AG04450 (cell line): ENCODE data around the gene PPP1R36. TPM values are rescaled to one million over a fixed set of nuclear protein-coding genes. Genes with fewer than 3 reads are reported as not detected.

ENCODE experiments used
- CTCF ChIA-PET: fragments of 300-600, 350-600 bp; formaldehyde crosslinking; extraction: SDS; loops from one replicate; lab custom pipeline; 2022; ENCODE audit warnings: antibody characterized with exemption, inconsistent platforms; lab: Charles Lee
- POLR2A ChIA-PET: fragments of 350-600 bp; formaldehyde crosslinking; extraction: SDS; loops from one replicate; lab custom pipeline; 2021; ENCODE audit warnings: antibody characterized with exemption, inconsistent platforms; lab: Yijun Ruan, JAX
- DNase-seq: peaks from one replicate; pipeline ENCODE4 v3.0.0-alpha.2; 2011; ENCODE audit warnings: low read depth, low spot score
- H3K27ac ChIP-seq: one replicate; pipeline ENCODE4 v1.5.1; 2012; ENCODE audit warnings: low read depth, low read length, control low read depth
- H3K27me3 ChIP-seq: one replicate; pipeline ENCODE4 v1.6.0; 2012; ENCODE audit warnings: low read length; ENCODE audit not compliant: control insufficient read depth, insufficient read depth
- H3K4me3 ChIP-seq: 2 replicates; pipeline ENCODE4 v1.5.1; 2011; ENCODE audit warnings: mild to moderate bottlenecking, low read depth, low read length, control low read depth
- H3K9me3 ChIP-seq: 2 replicates; pipeline ENCODE4 v1.5.1; 2012; ENCODE audit warnings: low read length; ENCODE audit not compliant: control insufficient read depth, insufficient read depth
- polyA plus RNA-seq: library from polyadenylated mRNA; depleted of rRNA; stranded (reverse); fragments of >200 nt; gene quantifications from 2 replicates; pipeline ENCODE4 v1.2.3, GENCODE V29; 2011; rRNA removed
- small RNA-seq: library from RNA; depleted of rRNA; stranded (forward); fragments of <200 nt; gene quantifications from one replicate; pipeline ENCODE3, GENCODE V24; 2012; ENCODE audit warnings: low read depth; ENCODE audit not compliant: insufficient read length
- TF ChIP-seq, protein P1 (sequence below): IDR thresholded peaks from 2 replicates; pipeline ENCODE4 v1.5.1; 2011; ENCODE audit warnings: low read depth, low read length, control low read depth, inconsistent platforms

PPP1R36 gene
- polyA plus RNA-seq, 1 experiment: 0.38 TPM

DNA sequence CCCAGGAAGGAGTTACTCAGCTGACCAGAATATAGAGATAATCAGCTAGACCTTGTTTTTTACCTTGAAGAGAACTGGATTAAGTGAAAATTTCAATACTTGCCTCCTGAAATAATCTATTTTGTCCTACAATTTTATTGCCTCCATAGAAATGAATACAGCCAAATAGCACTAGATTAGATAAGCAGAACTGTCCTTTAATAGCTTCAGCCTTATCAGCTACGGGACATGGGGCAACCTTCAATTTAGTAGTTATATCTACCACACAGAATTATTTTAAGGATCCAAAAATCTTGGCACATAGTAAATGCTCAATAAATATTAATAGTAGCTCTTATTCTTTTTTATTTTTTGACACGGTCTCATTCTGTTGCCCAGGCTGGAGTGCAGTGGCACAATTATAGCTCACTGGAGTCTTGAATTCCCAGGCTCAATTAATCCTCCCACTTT is 87.2 kb downstream of the PPP1R36 start:
- DNase-seq: no peak
- TF ChIP-seq, protein P1, sequence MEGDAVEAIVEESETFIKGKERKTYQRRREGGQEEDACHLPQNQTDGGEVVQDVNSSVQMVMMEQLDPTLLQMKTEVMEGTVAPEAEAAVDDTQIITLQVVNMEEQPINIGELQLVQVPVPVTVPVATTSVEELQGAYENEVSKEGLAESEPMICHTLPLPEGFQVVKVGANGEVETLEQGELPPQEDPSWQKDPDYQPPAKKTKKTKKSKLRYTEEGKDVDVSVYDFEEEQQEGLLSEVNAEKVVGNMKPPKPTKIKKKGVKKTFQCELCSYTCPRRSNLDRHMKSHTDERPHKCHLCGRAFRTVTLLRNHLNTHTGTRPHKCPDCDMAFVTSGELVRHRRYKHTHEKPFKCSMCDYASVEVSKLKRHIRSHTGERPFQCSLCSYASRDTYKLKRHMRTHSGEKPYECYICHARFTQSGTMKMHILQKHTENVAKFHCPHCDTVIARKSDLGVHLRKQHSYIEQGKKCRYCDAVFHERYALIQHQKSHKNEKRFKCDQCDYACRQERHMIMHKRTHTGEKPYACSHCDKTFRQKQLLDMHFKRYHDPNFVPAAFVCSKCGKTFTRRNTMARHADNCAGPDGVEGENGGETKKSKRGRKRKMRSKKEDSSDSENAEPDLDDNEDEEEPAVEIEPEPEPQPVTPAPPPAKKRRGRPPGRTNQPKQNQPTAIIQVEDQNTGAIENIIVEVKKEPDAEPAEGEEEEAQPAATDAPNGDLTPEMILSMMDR: no peak
- Histone ChIP-seq H3K27ac (no peak overlapping the region), H3K4me3 (no peak overlapping the region), H3K9me3 (peaks cover 7% of the 10 kb centered on the region; the same call in 1 of the 2 replicates), H3K27me3 (no peaks in the 10 kb centered on the region)
- CTCF ChIA-PET: interaction anchor here (0.5 to 3.5 kb wide), 47 partner anchors 8 to 419 kb away, joined by 3 to 73 read pairs (median 4); partner anchors contain the start of genes CHURC1 and HSPA2
- POLR2A ChIA-PET: interaction anchor here (0.5 to 3.7 kb wide), 3 partner anchors 95 to 132 kb away, joined by 3 to 22 read pairs (median 5); partner anchors contain the start of gene HSPA2

DNA sequence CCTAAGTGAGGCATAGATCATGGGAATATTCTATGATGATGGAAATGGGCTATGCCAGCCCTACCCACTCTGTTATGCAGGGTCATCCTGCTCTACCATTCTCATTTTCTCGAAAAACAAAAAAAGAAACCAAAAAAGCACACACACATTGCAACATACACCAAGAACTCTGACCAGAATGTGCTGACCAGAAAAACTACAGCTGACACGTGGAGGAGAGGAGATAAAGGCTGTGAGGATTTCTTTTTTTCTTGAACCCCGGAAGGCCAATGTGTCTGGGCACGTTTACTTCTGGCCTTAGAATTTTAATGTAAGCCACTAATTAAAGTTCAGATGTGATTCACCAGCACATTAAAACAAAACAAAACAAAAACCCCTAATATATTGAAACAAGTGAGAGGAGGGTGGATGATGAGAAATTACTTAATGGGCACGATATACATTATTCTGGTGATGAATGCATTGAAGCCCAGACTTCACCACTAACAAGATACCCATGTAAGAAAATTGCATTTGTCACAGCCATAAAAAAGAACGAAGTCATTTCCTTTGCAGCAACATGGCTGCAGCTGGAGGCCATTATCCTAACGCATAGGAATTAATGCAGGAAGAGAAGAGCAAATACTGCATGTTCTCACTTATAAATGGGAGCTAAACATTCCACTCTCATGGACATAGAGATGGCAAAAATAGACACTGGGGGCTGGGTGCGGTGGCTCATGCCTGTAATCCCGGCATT is 88.1 kb downstream of the PPP1R36 start:
- no peak overlapping the region for H3K4me3 ChIP-seq
- TF ChIP-seq, protein P1: no peak
- POLR2A ChIA-PET: interaction anchor here (0.5 to 3.7 kb wide), 4 partner anchors 96 to 133 kb away, joined by 3 to 22 read pairs (median 5); partner anchors contain the start of genes HSPA2 and ZBTB1
- CTCF ChIA-PET: interaction anchor here (0.9 to 3.5 kb wide), 20 partner anchors 9 to 294 kb away, joined by 3 to 73 read pairs (median 9); partner anchors contain the start of gene HSPA2
- no peak overlapping the region for H3K27ac ChIP-seq
- H3K27me3 ChIP-seq: no peaks in the 10 kb centered on the region
- peaks cover 5% of the 10 kb centered on the region; the same call in 1 of the 2 replicates for H3K9me3 ChIP-seq
- DNase-seq: no peak

DNA sequence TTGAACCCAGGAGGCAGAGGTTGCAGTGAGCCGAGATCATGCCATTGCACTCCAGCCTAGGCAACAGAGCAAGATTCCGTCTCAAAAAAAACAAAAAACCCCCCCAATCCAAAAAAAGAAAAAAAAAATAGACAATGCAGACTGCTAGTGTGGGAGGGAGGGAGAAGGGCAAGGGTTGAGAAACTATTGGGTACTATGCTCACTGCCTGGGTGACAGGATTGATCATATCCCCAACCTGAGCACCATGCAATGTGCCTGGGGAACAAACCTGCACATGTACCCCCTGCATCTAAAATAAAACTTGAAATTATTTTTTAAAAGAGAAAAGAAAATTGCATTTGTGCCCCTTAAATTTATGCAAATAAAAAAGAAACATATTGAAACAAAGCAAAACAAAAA is 88.9 kb downstream of the PPP1R36 start:
- POLR2A ChIA-PET: interaction anchor here (0.9 to 3.7 kb wide), 2 partner anchors 98 to 134 kb away, joined by 5 to 22 read pairs; partner anchors contain the start of genes HSPA2 and ZBTB1
- TF ChIP-seq, protein P1: no peak
- no peak overlapping the region for H3K4me3 ChIP-seq
- CTCF ChIA-PET: interaction anchor here (1.1 to 3.5 kb wide), 3 partner anchors 10 to 103 kb away, joined by 3 to 73 read pairs (median 3); partner anchors contain the start of gene HSPA2
- H3K27me3 ChIP-seq: no peaks in the 10 kb centered on the region
- no peak for DNase-seq
- no peak overlapping the region for H3K27ac ChIP-seq
- no peaks in the 10 kb centered on the region; the same call in 1 of the 2 replicates for H3K9me3 ChIP-seq

Small RNAs within 50 kb of the gene (small RNA-seq; reads per million reads assigned to genes)
- not detected for gene AL049869.4

Other genes starting within 250 kb of the PPP1R36 start
- 30.7 and 31.6 TPM in 2 replicates for gene MTHFD1, start 161.6 kb upstream of the PPP1R36 start, polyA plus RNA-seq
- 0.58 and 0.77 TPM in 2 replicates for gene AKAP5, start 84.5 kb upstream of the PPP1R36 start, polyA plus RNA-seq
- gene ZBTB25, start 46.1 kb upstream of the PPP1R36 start, polyA plus RNA-seq: 6.3 and 7.3 TPM in 2 replicates
- 30.2 and 42.1 TPM in 2 replicates for gene ZBTB1, start 45.2 kb upstream of the PPP1R36 start, polyA plus RNA-seq
- 18.2 and 21.4 TPM in 2 replicates for gene HSPA2, start 9.2 kb upstream of the PPP1R36 start, polyA plus RNA-seq
- gene PLEKHG3, start 154.5 kb downstream of the PPP1R36 start, polyA plus RNA-seq: 6.4 and 6.6 TPM in 2 replicates